HL-60/S4 treated with retinoic acid at 250 ng/mL for 4 days and 3 days (cell line): ENCODE results near the gene ZDHHC24.

Experiments
- in situ Hi-C: fragments of 300-500 bp; cut with MboI; formaldehyde crosslinking; loops from 2 replicates; pipeline ENCODE4 v1.7.0; 2022; ENCODE audit warnings: low sequenced_read_pairs

The ZDHHC24 gene

GRCh38 chr11:66475349-66476172 is 70.3 kb downstream of the ZDHHC24 start:
- in situ Hi-C loops = no loop called here

- in situ Hi-C loops = no loop called here
These were observed 72.0 kb downstream of the ZDHHC24 start for GRCh38 chr11:66473608-66474515.

GRCh38 chr11:66473167-66473566 is 72.7 kb downstream of the ZDHHC24 start:
- in situ Hi-C loops = no loop called here

GRCh38 chr11:66472054-66472453 is 73.8 kb downstream of the ZDHHC24 start:
- in situ Hi-C loops = no loop called here

- in situ Hi-C loops = no loop called here
These were observed 74.7 kb downstream of the ZDHHC24 start for GRCh38 chr11:66471142-66471541.
